Mucosa of descending colon (tissue), 3 donors: ENCODE measurements around the gene PLEKHG1. TPM values are rescaled to one million over a fixed set of nuclear protein-coding genes. Genes with fewer than 3 reads are reported as not detected.

Experiments
- ATAC-seq: fragments of 200-7000 bp; cut with Tn5 transposase; one replicate; pipeline ENCODE4 v1.9.1; 2020; ENCODE audit warnings: mild to moderate bottlenecking, moderate library complexity
- DNase-seq, 3 donors: peaks; one replicate each; pipeline ENCODE4 v3.0.0-alpha.2; 2020
- H3K36me3 ChIP-seq: fragments of 200-600 bp; one replicate; pipeline ENCODE4 v1.8.0; 2021; ENCODE audit warnings: low read depth, mild to moderate bottlenecking
- H3K4me1 ChIP-seq: fragments of 200-600 bp; one replicate; pipeline ENCODE4 v1.8.0; 2021; ENCODE audit warnings: low read depth, mild to moderate bottlenecking
- H3K4me3 ChIP-seq: fragments of 200-600 bp; one replicate; pipeline ENCODE4 v1.8.0; 2021; ENCODE audit warnings: mild to moderate bottlenecking
- H3K9me3 ChIP-seq: fragments of 200-600 bp; one replicate; pipeline ENCODE4 v1.8.0; 2021; ENCODE audit warnings: mild to moderate bottlenecking
- CTCF ChIP-seq: fragments of 200-600 bp; IDR thresholded peaks from one replicate; pipeline ENCODE4 v1.8.0; 2022; ENCODE audit warnings: antibody characterized with exemption, mild to moderate bottlenecking
- intact Hi-C, 2 donors: fragments of 100-400 bp; cut with DNase I in 1 of 2; cut with micrococcal nuclease in 1 of 2; formaldehyde crosslinking; loops; one replicate each; pipeline versions ENCODE4 v1.11.0 to v1.11.1; 2022; cut with DNase I, micrococcal nuclease
- total RNA-seq, 3 donors: library from RNA; stranded (reverse); fragmentation: NEBNext Ultra II Directional in 2 of 3; extraction: Animal tissue kit (Norgen Biotek cat#: 25700) in 2 of 3; gene quantifications; one replicate each; pipeline versions ENCODE4 v1.2.1 to v1.2.4, GENCODE V29; 2021 to 2023
- donor health status: DM: no; HTN: no; CAD: no; lungs with moderate emphysema.
- donor health status: DM: no; HTN: no; CAD: no.
- donor health status: DM: no; HTN: yes; CAD: no.

PLEKHG1 gene
- total RNA-seq, 3 donors from 2014 or later, result 24.1 to 49.2 (median 29.1) TPM

GRCh38 chr6:150622941-150623874, 23.5 kb downstream of the PLEKHG1 start:
- DNase-seq (no peak), ATAC-seq (peak; percentile 59)
- Histone ChIP-seq H3K36me3 (no peaks in the 10 kb centered on the region), H3K4me3 (no peak overlapping the region), H3K4me1 (peaks cover 39% of the 10 kb centered on the region), H3K9me3 (no peaks in the 10 kb centered on the region)
- intact Hi-C loops, result no loop called here
- no peak for TF ChIP-seq CTCF

DNA sequence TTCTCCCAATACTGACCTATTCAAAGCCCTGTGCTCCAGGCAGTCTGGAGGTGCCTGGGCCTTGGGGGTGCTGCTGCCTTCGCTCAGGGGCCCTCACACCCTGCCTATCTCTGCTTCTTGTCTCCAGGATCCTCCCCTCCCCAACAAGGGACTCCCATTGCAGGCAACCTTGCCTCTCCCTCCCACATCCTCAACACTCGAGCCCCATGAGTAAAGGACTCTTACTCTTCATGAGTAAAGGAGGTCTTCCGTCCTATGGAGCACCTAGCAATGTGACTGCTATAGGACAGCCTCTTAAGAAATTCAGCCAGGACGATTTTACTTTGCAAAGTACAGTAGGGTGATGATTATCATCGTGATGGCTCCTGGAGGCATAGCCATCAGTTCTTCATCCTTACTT, 24.5 kb downstream of the PLEKHG1 start:
- DNase-seq (no peak), ATAC-seq (no peak)
- TF ChIP-seq CTCF, result no peak

DNA sequence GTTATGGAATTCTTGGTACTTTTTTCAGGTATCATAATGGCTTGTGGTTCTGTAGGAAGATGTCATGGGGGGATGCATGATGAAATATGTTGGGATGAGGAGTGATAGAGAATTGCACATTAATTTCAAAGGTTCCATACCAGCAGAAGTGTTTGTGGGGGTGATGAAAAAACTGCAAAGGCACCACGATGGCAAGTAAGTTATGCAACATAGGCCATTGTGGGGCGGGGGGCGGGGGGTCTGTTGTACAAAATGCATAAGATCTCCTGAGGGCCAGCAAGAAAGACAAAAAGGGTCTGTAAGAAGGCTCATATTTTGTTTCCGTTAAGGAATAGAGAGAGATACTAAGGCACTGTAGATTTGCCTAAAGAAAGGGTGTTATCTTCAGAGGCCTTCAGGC, 26.2 kb downstream of the PLEKHG1 start:
- Histone ChIP-seq H3K36me3 (no peaks in the 10 kb centered on the region), H3K9me3 (no peaks in the 10 kb centered on the region), H3K4me3 (no peak overlapping the region), H3K4me1 (peaks cover 22% of the 10 kb centered on the region)
- ATAC-seq (no peak), DNase-seq (no peak)
- intact Hi-C loops, result no loop called here
- no peak for TF ChIP-seq CTCF

More for the DNA sequence above, 24.5 kb downstream of the PLEKHG1 start:
- Histone ChIP-seq H3K4me1 (peaks cover 34% of the 10 kb centered on the region), H3K4me3 (no peak overlapping the region), H3K36me3 (no peaks in the 10 kb centered on the region), H3K9me3 (no peaks in the 10 kb centered on the region)
- intact Hi-C loops, result no loop called here

- Histone ChIP-seq H3K9me3 (no peaks in the 10 kb centered on the region), H3K36me3 (no peaks in the 10 kb centered on the region), H3K4me3 (no peak overlapping the region), H3K4me1 (peaks cover 20% of the 10 kb centered on the region)
- ATAC-seq (no peak), DNase-seq (no peak)
- no peak for TF ChIP-seq CTCF
- intact Hi-C loops, result no loop called here
Observed at GRCh38 chr6:150627154-150627553, 27.5 kb downstream of the PLEKHG1 start.

GRCh38 chr6:150627585-150628025, 27.9 kb downstream of the PLEKHG1 start:
- Histone ChIP-seq H3K9me3 (no peaks in the 10 kb centered on the region), H3K4me1 (peaks cover 22% of the 10 kb centered on the region), H3K4me3 (no peak overlapping the region), H3K36me3 (no peaks in the 10 kb centered on the region)
- intact Hi-C loops, result no loop called here
- DNase-seq (no peak), ATAC-seq (peak; percentile 18)
- no peak for TF ChIP-seq CTCF
